AG09319 (cell line): ENCODE data around the gene FAM114A2.

Experiments
- DNase-seq: peaks from one replicate; pipeline ENCODE4 v3.0.0-alpha.2; 2010; ENCODE audit warnings: low read depth; ENCODE audit errors: extremely low read depth
- CTCF ChIP-seq: IDR thresholded peaks from 2 replicates; pipeline ENCODE4 v1.5.1; 2011; ENCODE audit warnings: low read depth, mild to moderate bottlenecking, inconsistent platforms, low read length, moderate library complexity

FAM114A2 gene

DNA sequence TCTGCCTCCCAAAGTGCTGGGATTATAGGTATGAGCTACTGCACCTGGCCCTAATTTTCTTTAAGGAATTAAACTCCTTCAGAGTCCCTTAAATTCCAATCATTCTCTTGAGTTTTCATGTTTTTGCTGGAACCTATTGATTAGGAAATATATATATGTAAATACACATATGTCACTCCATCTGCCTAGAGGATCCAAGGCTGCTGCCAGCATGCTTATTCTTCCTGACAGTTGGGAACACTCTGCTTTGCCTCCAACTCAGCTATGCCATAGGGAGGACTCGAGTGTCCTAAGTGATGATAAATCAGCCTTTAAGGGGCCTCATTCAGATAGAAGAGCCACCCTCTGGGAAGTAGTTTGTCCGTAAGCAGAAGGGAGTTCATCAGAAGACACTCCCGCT, 21.9 kb upstream of the FAM114A2 start:
- no peak for DNase-seq
- no peak for TF ChIP-seq CTCF

DNA sequence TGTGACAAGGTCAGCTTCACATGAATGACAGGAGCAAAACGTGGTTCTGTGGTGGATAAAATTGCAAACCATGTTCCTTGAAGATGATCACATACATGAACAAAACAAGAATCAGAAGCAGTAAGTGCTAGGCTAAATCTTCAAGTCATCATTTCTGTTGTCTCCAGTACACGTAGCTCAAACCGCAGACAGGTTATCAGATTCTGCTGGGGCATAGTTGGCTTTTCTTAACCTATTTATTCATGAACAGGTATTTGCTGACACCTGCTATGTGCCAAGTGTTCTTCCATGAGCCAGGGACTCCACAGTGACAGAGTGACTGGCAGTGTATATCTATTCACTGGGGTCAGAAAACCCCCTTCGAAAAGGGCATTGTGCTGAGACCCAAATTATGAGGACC, 20.9 kb upstream of the FAM114A2 start:
- no peak for DNase-seq
- TF ChIP-seq CTCF = no peak

- TF ChIP-seq CTCF = no peak
- DNase-seq = no peak
Measured at GRCh38 chr5:154059039-154059430, 20.3 kb upstream of the FAM114A2 start.

- DNase-seq = no peak
- TF ChIP-seq CTCF = no peak
Measured at GRCh38 chr5:154058055-154059038, 19.6 kb upstream of the FAM114A2 start.

DNA sequence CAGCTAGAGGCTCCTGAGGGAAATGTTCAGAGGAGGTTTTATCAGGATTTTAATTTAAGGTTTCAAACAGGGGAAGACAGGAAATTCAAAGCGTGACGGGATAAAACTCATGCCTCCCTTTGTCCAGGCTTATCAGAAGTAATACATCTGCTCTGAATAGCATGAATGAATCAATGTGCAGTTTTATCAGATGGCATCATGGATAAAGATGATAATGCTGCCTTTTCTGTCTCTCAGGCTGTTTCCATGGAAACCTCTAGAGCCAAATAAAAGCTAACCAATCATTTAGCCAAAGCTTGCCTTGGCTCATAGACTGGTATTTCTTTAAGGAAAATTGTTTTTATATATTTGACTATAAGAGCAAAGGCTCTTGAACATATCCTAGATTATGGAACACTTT, 16.5 kb upstream of the FAM114A2 start:
- no peak for DNase-seq
- no peak for TF ChIP-seq CTCF

- DNase-seq = no peak
Measured at GRCh38 chr5:154053468-154053867, 14.8 kb upstream of the FAM114A2 start.

More at GRCh38 chr5:154053468-154053867, 14.8 kb upstream of the FAM114A2 start:
- TF ChIP-seq CTCF = no peak
